NCI-H510A treated with DMSO at 0.1 percent for 48 hours (cell line): Measurements from ENCODE around the gene GGCX.
"Not testable (repeated sequence)": the region's sequence is repeated elsewhere in the genome, so short reads cannot be mapped to it uniquely, and the experiment has no call there.

Experiments used
- DNase-seq: peaks from one replicate; lab custom pipeline; 2025; lab: John Stamatoyannopoulos, UW

Gene GGCX

GRCh38 chr2:85561280-85562212, at the start of gene GGCX:
Gene GGCX (minus strand): TSS chr2:85561493. CDS start chr2:85561428, 65 bp downstream.
- peak; percentile 95 for DNase-seq

GRCh38 chr2:85607268-85608215, 46.2 kb upstream of the GGCX start:
- no peak for DNase-seq

GRCh38 chr2:85606116-85606455, 44.8 kb upstream of the GGCX start:
- DNase-seq = peak; percentile 47

- DNase-seq = no peak
These were observed 44.3 kb upstream of the GGCX start for GRCh38 chr2:85605406-85606115.

GRCh38 chr2:85604568-85605339, 43.5 kb upstream of the GGCX start:
- no peak for DNase-seq

GRCh38 chr2:85604133-85604444, 42.8 kb upstream of the GGCX start:
- DNase-seq = not testable (repeated sequence)

GRCh38 chr2:85602476-85603234, 41.4 kb upstream of the GGCX start, which contains the start of gene TMEM150A:
Gene TMEM150A (minus strand): TSS chr2:85602698. CDS start chr2:85601948, 750 bp downstream.
- peak; percentile 83 for DNase-seq

GRCh38 chr2:85601771-85602475, 40.6 kb upstream of the GGCX start:
- no peak for DNase-seq

- DNase-seq = no peak
These were observed 39.9 kb upstream of the GGCX start for GRCh38 chr2:85600951-85601770.

GRCh38 chr2:85600235-85600575, 38.9 kb upstream of the GGCX start:
- DNase-seq = no peak

- no peak for DNase-seq
These were observed 38.4 kb upstream of the GGCX start for GRCh38 chr2:85599468-85600234.

- no peak for DNase-seq
These were observed 37.5 kb upstream of the GGCX start for GRCh38 chr2:85598594-85599340.

GRCh38 chr2:85597241-85597640, 35.9 kb upstream of the GGCX start:
- DNase-seq = no peak

- DNase-seq = no peak
These were observed 35.3 kb upstream of the GGCX start for GRCh38 chr2:85596486-85597143.

GRCh38 chr2:85596026-85596333, 34.7 kb upstream of the GGCX start:
- DNase-seq = no peak

- DNase-seq = peak; percentile 98
These were observed 34.2 kb upstream of the GGCX start, which contains the start of gene RNF181 for GRCh38 chr2:85595301-85596025. Gene RNF181 (plus strand): TSS chr2:85595745. CDS start chr2:85595764, 19 bp downstream.
